ENCODE results near the gene TPSD1.
"Not testable (repeated sequence)": the region's sequence is repeated elsewhere in the genome, so short reads cannot be mapped to it uniquely, and the experiment has no call there.

GRCh38 chr16:1296688-1297017 lies 40.8 kb downstream of the TPSD1 start:
- not testable (repeated sequence) for TF ChIP-seq POLR2A (IDR thresholded peaks at IDR 0.05; ENCODE audit: low read depth, low read length); ZNF274 (IDR thresholded peaks at IDR 0.05; ENCODE audit: insufficient read depth, insufficient read length); CHD1 (IDR thresholded peaks at IDR 0.05; ENCODE audit: low read depth, low read length); CHD2 (IDR thresholded peaks at IDR 0.05; ENCODE audit: borderline replicate concordance, low read depth, low read length); EP300 (IDR thresholded peaks at IDR 0.05; ENCODE audit: borderline replicate concordance in 1 of 2, control insufficient read depth in 1 of 2, low read depth in 2 of 2, low read length in 2 of 2); JUNB (IDR thresholded peaks at IDR 0.05); POLR2AphosphoS5 (IDR thresholded peaks at IDR 0.05; ENCODE audit: low read length); SMC3 (IDR thresholded peaks at IDR 0.05; ENCODE audit: borderline replicate concordance, low read length); HDAC6 (IDR thresholded peaks at IDR 0.05; ENCODE audit: unreplicated experiment); SRF (IDR thresholded peaks at IDR 0.05; ENCODE audit: low read depth in 2 of 2, low read length in 2 of 2); TARDBP (IDR thresholded peaks at IDR 0.05; ENCODE audit: borderline replicate concordance); PAX5 (IDR thresholded peaks at IDR 0.05; ENCODE audit: borderline replicate concordance, low read depth, low read length); SMARCA5 (IDR thresholded peaks at IDR 0.05)
- TF ChIP-seq, protein P1, sequence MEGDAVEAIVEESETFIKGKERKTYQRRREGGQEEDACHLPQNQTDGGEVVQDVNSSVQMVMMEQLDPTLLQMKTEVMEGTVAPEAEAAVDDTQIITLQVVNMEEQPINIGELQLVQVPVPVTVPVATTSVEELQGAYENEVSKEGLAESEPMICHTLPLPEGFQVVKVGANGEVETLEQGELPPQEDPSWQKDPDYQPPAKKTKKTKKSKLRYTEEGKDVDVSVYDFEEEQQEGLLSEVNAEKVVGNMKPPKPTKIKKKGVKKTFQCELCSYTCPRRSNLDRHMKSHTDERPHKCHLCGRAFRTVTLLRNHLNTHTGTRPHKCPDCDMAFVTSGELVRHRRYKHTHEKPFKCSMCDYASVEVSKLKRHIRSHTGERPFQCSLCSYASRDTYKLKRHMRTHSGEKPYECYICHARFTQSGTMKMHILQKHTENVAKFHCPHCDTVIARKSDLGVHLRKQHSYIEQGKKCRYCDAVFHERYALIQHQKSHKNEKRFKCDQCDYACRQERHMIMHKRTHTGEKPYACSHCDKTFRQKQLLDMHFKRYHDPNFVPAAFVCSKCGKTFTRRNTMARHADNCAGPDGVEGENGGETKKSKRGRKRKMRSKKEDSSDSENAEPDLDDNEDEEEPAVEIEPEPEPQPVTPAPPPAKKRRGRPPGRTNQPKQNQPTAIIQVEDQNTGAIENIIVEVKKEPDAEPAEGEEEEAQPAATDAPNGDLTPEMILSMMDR (IDR thresholded peaks at IDR 0.05 in 2 of 3, conservative IDR thresholded peaks at IDR 0.05 in 1 of 3; ENCODE audit: control insufficient read depth in 2 of 3, extremely low read depth in 1 of 3, insufficient read depth in 1 of 3, low read depth in 3 of 3, low read length in 3 of 3) = not testable (repeated sequence)
